Measurements from ENCODE around the gene AGAP2. TPM values are rescaled to one million over a fixed set of nuclear protein-coding genes. Genes with fewer than 3 reads are reported as not detected.

Gene AGAP2
- total RNA-seq, 1 experiment from 2014 or later, result 5.3 TPM

DNA sequence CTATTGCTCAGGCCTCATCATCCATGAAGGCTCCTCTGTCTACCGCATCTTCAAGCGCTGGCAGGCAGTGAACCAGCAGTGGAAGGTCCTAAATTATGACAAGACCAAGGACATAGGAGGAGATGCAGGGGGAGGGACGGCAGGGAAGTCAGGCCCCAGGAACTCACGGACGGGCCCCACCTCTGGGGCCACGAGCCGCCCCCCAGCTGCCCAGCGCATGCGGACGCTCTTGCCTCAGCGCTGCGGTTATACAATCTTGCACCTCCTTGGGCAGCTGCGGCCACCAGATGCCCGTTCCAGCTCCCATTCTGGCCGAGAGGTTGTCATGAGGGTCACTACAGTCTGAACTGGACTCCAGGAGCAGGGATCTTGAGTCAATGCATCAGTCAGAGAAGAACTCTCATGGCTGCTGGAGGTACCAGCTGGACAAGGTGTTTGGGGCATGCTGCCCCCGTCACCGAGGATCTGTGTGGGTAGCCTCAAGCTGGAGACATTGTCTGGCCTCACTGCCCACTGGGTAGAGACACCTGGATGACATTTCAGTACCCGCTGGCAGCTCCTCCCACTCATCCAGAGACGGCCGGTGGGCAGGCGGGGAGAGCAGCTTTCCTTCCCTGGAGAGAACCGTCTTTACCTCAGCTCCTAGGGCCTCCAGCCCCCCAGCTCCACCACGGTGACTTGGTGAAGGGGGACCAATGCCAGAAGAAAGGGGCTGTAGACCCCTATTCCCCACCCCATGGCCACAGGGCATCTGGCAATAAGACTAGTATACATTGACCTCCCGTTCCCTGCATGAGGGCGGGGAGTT, 20.2 kb upstream of the AGAP2 start:
- no peak overlapping the region for H4K91ac ChIP-seq (ENCODE audit: insufficient read length, low read depth, low read length)
- H4K8ac ChIP-seq (replicated peaks; ENCODE audit: insufficient read length, low read depth, low read length), result no peak overlapping the region
- no peaks in the 10 kb centered on the region for H3K79me1 ChIP-seq (ENCODE audit: insufficient read depth, low read depth, low read length, poor library complexity, severe bottlenecking)
- no peak overlapping the region for H3K4ac ChIP-seq (ENCODE audit: low read depth, low read length)
- Mint-ChIP-seq H3K9me3 (0 out of 5 replicates have a peak, but pooled peaks cover 0 to 2% of the 10 kb centered on the region in 2 experiments), H3K36me3 (ENCODE audit: insufficient read depth in 1 of 3, low read depth in 3 of 3) (peaks cover 3 to 19% (median 6%) of the 10 kb centered on the region in 3 experiments; a peak in 6 of 7 replicates), H3K27ac (no peak overlapping the region), H3K4me1 (peaks cover 28% of the 10 kb centered on the region in 2 experiments), H3K4me3 (no peak overlapping the region; a peak in 1 of 5 replicates), H3K27me3 (ENCODE audit: low read depth) (peaks cover 46% of the 10 kb centered on the region)
- no peak overlapping the region for H3K14ac ChIP-seq (ENCODE audit: insufficient read depth, low read length)
- peaks cover 9% of the 10 kb centered on the region for H3K23me2 ChIP-seq (ENCODE audit: insufficient read length, low read depth, low read length, poor library complexity, severe bottlenecking)
- H3K9me3 ChIP-seq (ENCODE audit: control insufficient read depth, low read depth, low read length), result no peaks in the 10 kb centered on the region
- no peak overlapping the region for H2BK20ac ChIP-seq (ENCODE audit: low read depth, low read length, poor library complexity, severe bottlenecking)
- H3K4me1 ChIP-seq (ENCODE audit: insufficient read depth, low read length), result no peaks in the 10 kb centered on the region
- no peak overlapping the region for H2BK120ac ChIP-seq (ENCODE audit: low read depth, low read length, poor library complexity, severe bottlenecking)
- no peak overlapping the region for H2AK5ac ChIP-seq (ENCODE audit: insufficient read length, low read length)
- H2BK5ac ChIP-seq (ENCODE audit: insufficient read length, low read length), result no peak overlapping the region
- no peaks in the 10 kb centered on the region for H4K20me1 ChIP-seq (ENCODE audit: control insufficient read depth, insufficient read depth, insufficient read length)
- no peak overlapping the region for H3T11ph ChIP-seq (ENCODE audit: low read length)
- H3K23ac ChIP-seq (ENCODE audit: insufficient read length, low read depth, low read length), result no peak overlapping the region
- H3K79me2 ChIP-seq (ENCODE audit: insufficient read depth, low read length), result no peaks in the 10 kb centered on the region
- H2BK12ac ChIP-seq (ENCODE audit: insufficient read length, low read depth, low read length), result no peak overlapping the region
- DNase-seq, result no peak
- no peak overlapping the region for H3K56ac ChIP-seq (ENCODE audit: insufficient read length, low read depth, low read length)
- H2BK15ac ChIP-seq (ENCODE audit: low read depth, low read length), result no peak overlapping the region
- no peak overlapping the region for H3K9ac ChIP-seq (ENCODE audit: extremely low read depth, insufficient read length, low read length)
- H2AFZ ChIP-seq (ENCODE audit: low read length), result no peak overlapping the region
- no peak overlapping the region for H4K5ac ChIP-seq (ENCODE audit: insufficient read length, low read depth, low read length)
- H3K4me2 ChIP-seq (ENCODE audit: insufficient read depth, insufficient read length, low read length), result no peak overlapping the region
- H3K27ac ChIP-seq (ENCODE audit: insufficient read length, low read depth, low read length), result no peak overlapping the region
- H3K27me3 ChIP-seq (ENCODE audit: insufficient read depth, low read length), result peaks cover 12% of the 10 kb centered on the region
- H3K18ac ChIP-seq (ENCODE audit: insufficient read length, low read depth, low read length), result no peak overlapping the region
- WGBS (ENCODE audit: extremely low coverage, insufficient read length, low lambda C conversion rate), result no CpG with 5 or more reads among the region's 25 CpGs
- no peak for TF ChIP-seq CTCF (conservative IDR thresholded peaks at IDR 0.05)

Measured in H9 (cell line).